ENCODE results near the gene DDX10.
A peak's percentile ranks its signal among the peaks of the same experiment; 100 is the strongest.
"Not testable (repeated sequence)": the region's sequence is repeated elsewhere in the genome, so short reads cannot be mapped to it uniquely, and the experiment has no call there.

DDX10 gene

GRCh38 chr11:108664730-108665525 is at the start of gene DDX10:
Gene DDX10 (plus strand): TSS chr11:108665069. CDS start chr11:108665154, 85 bp downstream.
- DNase-seq, result peak; percentile 98

- no peak for DNase-seq
Measured at GRCh38 chr11:108616549-108616948, 48.3 kb upstream of the DDX10 start.

DNA sequence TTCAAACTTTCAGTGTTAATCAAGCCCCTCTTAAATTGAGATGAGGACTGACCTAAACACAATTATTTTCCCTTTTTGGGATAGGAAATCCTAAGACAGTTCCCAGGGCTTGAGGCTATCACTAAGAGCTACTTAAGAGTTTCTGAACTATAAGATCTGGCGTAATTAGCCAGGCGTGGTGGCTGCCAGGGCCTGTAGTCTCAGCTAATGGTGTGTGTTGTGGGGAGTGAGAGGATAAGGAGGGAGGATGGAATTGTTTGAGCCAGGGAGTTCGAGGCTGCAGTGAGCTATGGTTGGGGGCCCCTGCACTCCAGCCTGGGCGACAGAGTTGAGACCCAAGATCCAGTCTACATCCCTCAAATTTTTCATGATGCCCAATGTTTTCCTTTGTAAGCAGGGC is 47.8 kb upstream of the DDX10 start:
- peak; percentile 60 for DNase-seq

GRCh38 chr11:108618529-108618928 is 46.3 kb upstream of the DDX10 start:
- no peak for DNase-seq

DNA sequence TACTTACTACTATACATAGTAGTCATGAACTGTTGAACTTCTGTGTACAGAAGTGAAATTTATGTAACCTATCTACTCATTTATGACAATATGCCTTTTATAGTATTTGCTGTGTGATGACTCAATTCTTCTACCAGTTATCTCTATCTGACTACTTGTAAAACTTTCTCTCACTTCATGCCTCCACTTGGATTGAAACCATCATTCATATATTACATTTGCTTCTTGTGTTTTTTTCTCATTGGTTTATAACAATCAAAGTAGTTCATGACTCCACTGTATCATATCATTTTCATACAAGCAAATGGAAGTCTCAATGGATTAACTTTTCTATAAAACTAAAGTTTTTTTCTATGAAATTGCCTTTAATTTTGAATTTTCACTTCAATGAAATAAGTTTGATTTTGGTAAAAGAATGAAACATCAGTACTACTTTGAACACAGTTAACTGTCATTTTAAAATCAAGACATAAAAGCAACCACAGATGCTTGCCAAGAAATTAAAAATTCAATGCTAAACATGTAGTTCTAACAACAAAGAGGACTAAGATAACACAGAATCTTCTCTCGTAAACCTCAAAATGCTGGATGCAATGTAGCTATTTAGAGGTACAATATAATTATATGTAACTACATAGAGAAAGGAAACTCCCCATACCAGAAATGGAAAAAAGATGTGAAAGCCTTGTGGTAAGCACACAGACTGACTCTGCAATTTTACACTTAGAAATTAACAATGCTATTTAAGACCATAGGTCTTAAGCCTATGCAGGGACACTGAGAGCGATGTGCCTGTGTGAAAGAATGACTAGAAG is 43.7 kb upstream of the DDX10 start:
- no peak for DNase-seq

DNA sequence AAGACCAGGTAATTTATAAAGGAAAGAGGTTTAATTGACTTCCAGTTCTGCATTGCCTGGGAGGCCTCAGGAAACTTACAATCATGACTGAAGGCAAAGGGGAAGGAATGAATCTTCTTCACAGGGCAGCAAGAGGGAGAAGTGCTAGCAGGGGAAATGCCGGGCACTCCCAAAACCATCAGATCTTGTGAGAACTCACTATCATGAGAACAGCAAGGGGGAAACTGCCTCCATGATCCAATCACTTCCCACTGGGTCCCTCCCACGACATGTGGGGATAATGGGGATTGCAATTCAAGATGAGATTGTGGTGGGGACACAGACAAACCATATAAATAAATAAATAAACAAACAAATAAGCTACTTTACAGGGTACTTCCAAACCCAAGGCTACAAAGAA is 42.5 kb upstream of the DDX10 start:
- no peak for DNase-seq

- DNase-seq, result no peak
Measured at GRCh38 chr11:108624196-108624925, 40.5 kb upstream of the DDX10 start.

- no peak for DNase-seq
Measured at GRCh38 chr11:108628326-108628725, 36.5 kb upstream of the DDX10 start.

DNA sequence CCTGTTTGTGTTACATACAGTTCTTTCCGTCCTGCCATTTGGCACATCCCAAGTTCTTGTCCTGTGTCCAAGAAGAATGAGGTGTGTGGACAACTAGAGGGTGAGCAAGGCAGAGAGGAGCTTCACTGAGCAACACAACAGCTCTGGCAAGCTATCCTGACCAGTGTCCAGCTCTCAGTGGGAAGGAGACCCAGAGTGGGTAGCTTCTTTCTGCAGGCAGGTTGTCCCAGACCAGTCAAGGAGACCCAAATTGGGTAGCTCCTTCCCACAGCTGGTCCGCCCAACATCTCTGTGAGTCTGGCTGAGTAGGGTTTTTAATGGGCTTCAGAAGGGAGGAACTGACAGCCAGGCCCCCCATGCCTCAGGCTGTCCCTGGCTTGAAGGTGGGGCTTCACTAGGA is 36.1 kb upstream of the DDX10 start:
- no peak for DNase-seq

GRCh38 chr11:108629274-108629673 is 35.6 kb upstream of the DDX10 start:
- DNase-seq, result no peak

DNA sequence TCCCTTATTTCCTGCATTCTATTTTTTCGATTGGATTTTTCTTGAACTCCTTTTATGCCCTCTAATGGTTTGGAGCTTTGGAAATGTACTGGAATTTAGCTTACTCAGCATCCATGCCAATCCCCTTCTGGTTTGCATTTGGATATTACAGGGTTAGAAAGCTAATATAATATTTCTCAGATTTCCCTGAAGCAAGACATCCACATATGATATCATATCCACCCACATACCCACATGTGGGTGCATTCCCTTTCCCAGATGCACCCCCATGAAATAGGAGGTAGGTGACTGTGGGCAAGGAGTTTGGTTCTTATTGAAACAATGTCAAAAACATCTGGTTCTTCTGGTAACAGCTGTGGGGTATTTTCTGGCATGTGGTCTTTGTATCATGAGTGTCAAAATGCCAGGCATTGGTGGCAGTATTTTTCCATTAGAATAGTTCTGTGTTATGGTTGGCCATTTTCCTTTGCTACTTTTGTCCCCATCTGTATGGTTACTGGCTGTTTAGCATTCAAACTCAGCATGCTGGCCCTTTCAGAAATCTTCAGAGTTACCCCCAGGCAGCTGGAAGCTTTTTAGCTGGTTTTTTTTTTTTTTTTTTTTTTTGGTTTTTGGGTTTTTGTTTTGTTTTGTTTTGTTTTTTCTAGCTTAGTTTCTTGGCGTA is 32.7 kb upstream of the DDX10 start:
- no peak for DNase-seq

- DNase-seq, result no peak
Measured at GRCh38 chr11:108635106-108635505, 29.8 kb upstream of the DDX10 start.

- no peak for DNase-seq
Measured at GRCh38 chr11:108636222-108636621, 28.6 kb upstream of the DDX10 start.

DNA sequence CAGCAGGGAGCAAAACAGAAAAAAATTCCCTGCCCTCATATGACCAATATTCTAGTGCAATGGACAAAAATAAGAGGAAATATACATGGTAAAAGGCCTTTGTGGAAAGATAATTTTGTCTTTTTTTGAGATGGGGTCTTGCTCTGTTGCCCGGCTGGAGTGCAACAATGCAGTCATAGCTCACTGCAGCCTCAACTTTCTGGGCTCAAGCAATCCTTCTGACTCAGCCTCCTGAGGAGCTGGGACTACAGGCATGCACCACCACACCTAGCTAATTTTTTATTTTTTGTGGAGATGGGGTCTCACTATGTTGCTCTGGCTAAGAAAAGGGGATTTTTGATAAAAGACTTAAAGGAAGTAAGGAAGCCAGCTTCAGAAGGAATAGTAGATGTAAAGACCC is 25.7 kb upstream of the DDX10 start:
- DNase-seq, result no peak

- not testable (repeated sequence) for DNase-seq
Measured at GRCh38 chr11:108641752-108642151, 23.1 kb upstream of the DDX10 start.

DNA sequence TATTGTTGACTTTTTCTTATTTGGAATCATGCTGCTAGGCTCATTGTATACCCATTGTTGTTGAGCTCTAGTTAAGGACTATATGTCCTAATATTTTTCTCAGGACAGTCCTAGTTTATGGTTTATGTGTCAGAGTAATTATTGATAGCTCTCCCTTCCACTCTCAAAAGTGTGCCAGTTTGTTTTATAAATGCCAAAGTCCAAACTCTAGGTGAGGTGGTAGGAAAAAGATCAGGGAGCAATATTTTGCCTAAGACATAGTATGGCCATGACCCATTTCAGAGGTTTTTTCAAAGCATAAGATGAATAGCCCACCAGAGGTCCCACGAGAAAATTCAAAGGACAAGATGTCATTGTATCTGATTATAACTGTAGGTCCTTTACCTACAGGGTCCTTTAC is 20.9 kb upstream of the DDX10 start:
- no peak for DNase-seq

- DNase-seq, result no peak
Measured at GRCh38 chr11:108645970-108646369, 18.9 kb upstream of the DDX10 start.

- no peak for DNase-seq
Measured at GRCh38 chr11:108647387-108647700, 17.5 kb upstream of the DDX10 start.

DNA sequence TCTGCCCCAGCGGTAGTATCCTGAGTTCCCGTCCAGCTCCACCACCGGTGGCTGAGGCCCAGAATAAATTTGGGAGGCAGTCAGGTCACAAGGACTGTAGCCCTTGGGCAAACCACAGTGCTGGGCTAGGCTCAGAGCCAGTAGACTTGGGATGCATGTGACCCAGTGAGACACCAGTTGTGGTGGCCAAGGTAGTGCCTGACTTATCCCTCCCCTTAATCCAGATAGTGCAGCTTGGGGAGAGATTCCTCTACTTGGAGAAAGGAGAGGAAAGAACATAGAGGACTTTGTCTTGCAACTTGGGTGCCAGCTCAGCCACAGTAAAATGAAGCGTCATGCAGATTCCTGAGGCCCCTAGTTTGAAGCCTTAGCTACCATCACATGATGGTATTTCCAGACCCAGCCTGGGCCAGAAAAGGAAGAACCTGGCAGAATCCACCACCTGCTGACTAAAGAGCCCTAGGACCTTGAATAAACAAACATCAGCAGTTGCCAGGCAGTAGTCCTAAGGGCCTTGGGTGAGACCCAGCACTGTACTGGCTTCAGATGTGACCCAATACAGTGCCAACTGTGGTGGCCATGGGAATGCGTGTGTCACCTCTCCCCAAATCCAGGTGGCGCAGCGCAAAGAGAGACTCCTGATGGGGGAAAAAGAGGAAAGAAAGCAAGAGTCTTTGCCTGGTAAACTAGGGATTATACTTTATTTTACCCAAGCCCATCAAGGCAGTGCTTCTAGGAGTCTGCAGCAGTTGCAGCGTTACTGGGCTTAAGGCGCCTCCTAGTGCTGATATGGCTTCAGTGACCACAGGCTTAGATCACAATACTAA is 17.0 kb upstream of the DDX10 start:
- peak; percentile 83 for DNase-seq

GRCh38 chr11:108648528-108648885 is 16.4 kb upstream of the DDX10 start:
- no peak for DNase-seq

DNA sequence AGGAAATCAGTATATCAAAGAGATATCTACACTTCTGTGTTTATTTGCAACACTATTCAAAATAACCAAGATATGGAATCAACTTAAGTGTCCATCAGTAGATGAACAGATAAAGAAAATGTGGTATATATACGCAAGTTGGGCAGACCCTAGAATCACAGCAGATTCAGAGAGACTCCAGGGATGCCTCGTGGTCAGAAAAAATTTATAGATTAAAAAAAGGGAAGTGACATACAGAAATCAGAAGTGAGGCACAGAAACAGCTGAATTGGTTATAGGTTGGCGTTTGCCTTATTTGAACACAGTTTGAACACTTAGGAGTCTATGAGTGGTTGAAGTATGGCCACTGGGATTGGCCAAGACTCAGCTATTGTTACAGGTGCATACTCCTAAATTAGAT is 10.8 kb upstream of the DDX10 start:
- not testable (repeated sequence) for DNase-seq

DNA sequence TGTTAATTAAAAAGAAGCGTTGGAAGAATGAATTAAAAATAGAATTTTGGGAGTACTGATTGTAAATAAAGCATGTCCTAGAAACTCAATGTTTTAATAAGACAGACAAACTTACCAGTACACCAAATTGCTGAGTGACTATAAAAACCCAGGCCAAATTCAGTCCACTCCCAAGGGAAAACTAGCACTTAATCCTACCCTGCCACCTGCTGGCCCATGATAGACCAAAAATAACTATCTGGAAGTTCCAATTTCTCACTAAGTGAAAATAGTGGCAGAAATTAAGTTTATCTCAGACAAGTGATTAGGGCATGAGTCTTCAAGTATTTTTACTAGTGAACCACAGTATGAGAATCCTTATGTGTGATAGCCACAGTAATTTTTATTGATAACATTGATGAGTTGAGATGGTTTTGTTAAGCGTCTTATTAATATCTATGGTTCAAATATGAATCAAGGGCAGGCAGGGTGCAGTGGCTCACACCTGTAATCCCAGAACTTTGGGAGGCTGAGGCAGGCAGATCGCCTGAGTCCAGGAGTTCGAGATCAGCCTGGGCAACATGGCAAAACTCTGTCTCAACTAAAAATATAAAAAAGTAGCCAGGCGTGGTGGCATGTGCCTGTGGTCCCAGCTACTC is 9.8 kb upstream of the DDX10 start:
- DNase-seq, result peak; percentile 68

Measured in NCI-H82 (cell line).